A673 (cell line): Measurements from ENCODE around the gene MEGF6. TPM values are rescaled to one million over a fixed set of nuclear protein-coding genes. Genes with fewer than 3 reads are reported as not detected.

ENCODE experiments used
- BruUV-seq: library from RNA; stranded (reverse); fragments of 400-500 nt; replicated peaks from 2 replicates; lab custom pipeline; 2021; lab: Mats Ljungman, UMichigan
- CTCF ChIA-PET: fragments of 300-600 bp; sonication (Branson Sonifier 250); formaldehyde crosslinking; loops from one replicate; lab custom pipeline; 2022; ENCODE audit warnings: antibody characterized with exemption; lab: Charles Lee
- POLR2A ChIA-PET: fragments of 300-600 bp; sonication (Branson Sonifier 250); formaldehyde crosslinking; loops from one replicate; lab custom pipeline; 2022; ENCODE audit warnings: antibody characterized with exemption; ENCODE audit not compliant: low non-redundant PET; lab: Charles Lee
- DNase-seq: peaks from one replicate; pipeline ENCODE4 v3.0.0-alpha.2; 2015; ENCODE audit warnings: low spot score
- H3K27ac ChIP-seq: fragments of 200-600 bp; sonication (generic); 2 replicates; pipeline ENCODE4 v1.5.1; 2016; ENCODE audit warnings: mixed run types, low read depth, mild to moderate bottlenecking, mixed read lengths, antibody characterized with exemption, low read length; ENCODE audit not compliant: poor library complexity, severe bottlenecking
- H3K27me3 ChIP-seq: fragments of 200-600 bp; sonication (generic); replicated peaks from 2 replicates; pipeline ENCODE4 v1.6.1; 2017; ENCODE audit warnings: mixed run types, low read depth, mild to moderate bottlenecking, mixed read lengths, antibody characterized with exemption, low read length; ENCODE audit not compliant: insufficient read depth, poor library complexity
- H3K36me3 ChIP-seq: fragments of 200-600 bp; sonication (generic); 2 replicates; pipeline ENCODE4 v1.6.1; 2016; ENCODE audit warnings: mixed run types, mild to moderate bottlenecking, mixed read lengths, antibody characterized with exemption, low read length; ENCODE audit not compliant: insufficient read depth, poor library complexity, severe bottlenecking
- H3K4me1 ChIP-seq: fragments of 200-600 bp; sonication (generic); 2 replicates; pipeline ENCODE4 v1.6.1; 2017; ENCODE audit warnings: mixed run types, mild to moderate bottlenecking, mixed read lengths, antibody characterized with exemption, low read length; ENCODE audit not compliant: insufficient read depth, poor library complexity, severe bottlenecking
- H3K4me3 ChIP-seq: fragments of 200-600 bp; sonication (generic); 2 replicates; pipeline ENCODE4 v1.5.1; 2016; ENCODE audit warnings: low read depth, mixed run types, mild to moderate bottlenecking, mixed read lengths, low read length; ENCODE audit not compliant: poor library complexity, severe bottlenecking
- H3K9me3 ChIP-seq: fragments of 200-600 bp; sonication (generic); 2 replicates; pipeline ENCODE4 v1.6.1; 2016; ENCODE audit warnings: mixed run types, low read depth, mild to moderate bottlenecking, mixed read lengths, antibody characterized with exemption, low read length; ENCODE audit not compliant: poor library complexity, severe bottlenecking
- CTCF ChIP-seq: fragments of 300-800, 200-600 bp; sonication (generic); conservative IDR thresholded peaks from 2 replicates; pipeline ENCODE4 v1.5.1; 2017; ENCODE audit warnings: low read depth, mild to moderate bottlenecking, antibody characterized with exemption, low read length, moderate library complexity, mixed read lengths
- EZH2 ChIP-seq: fragments of 200-600 bp; sonication (generic); IDR thresholded peaks from 2 replicates; pipeline ENCODE4 v1.6.1; 2017; ENCODE audit warnings: borderline replicate concordance, low read depth, mild to moderate bottlenecking, mixed read lengths, antibody characterized with exemption, low read length; ENCODE audit not compliant: poor library complexity, severe bottlenecking
- intact Hi-C: fragments of 100-400 bp; cut with micrococcal nuclease; formaldehyde crosslinking; loops from one replicate; pipeline ENCODE4 v1.10.0; 2022; ENCODE audit not compliant: unreplicated experiment
- total RNA-seq: library from RNA; stranded (reverse); gene quantifications from 2 replicates; pipeline ENCODE4 v1.2.3, GENCODE V29; 2021

The MEGF6 gene
- total RNA-seq, 1 experiment from 2014 or later = 2.8 TPM

- H3K27ac ChIP-seq = no peak overlapping the region
- H3K9me3 ChIP-seq = no peaks in the 10 kb centered on the region
- no TSS peak for BruUV-seq
- TF ChIP-seq EZH2 (no peak), CTCF (no peak)
- CTCF ChIA-PET = no interaction called here
- no peak for DNase-seq
- H3K4me3 ChIP-seq = no peak overlapping the region
- H3K4me1 ChIP-seq = no peaks in the 10 kb centered on the region
- no peaks in the 10 kb centered on the region for H3K36me3 ChIP-seq
- intact Hi-C loops = no loop called here
- POLR2A ChIA-PET = no interaction called here
- H3K27me3 ChIP-seq = no peaks in the 10 kb centered on the region
Observed at GRCh38 chr1:3553166-3553939, 58.0 kb downstream of the MEGF6 start.

GRCh38 chr1:3552751-3553150 lies 58.6 kb downstream of the MEGF6 start:
- BruUV-seq = no TSS peak
- no peaks in the 10 kb centered on the region for H3K27me3 ChIP-seq
- H3K4me3 ChIP-seq = no peak overlapping the region
- TF ChIP-seq CTCF (no peak), EZH2 (no peak)
- no peak for DNase-seq
- no peaks in the 10 kb centered on the region for H3K9me3 ChIP-seq
- intact Hi-C loops = no loop called here
- H3K36me3 ChIP-seq = no peaks in the 10 kb centered on the region
- POLR2A ChIA-PET = no interaction called here
- H3K4me1 ChIP-seq = no peaks in the 10 kb centered on the region
- no peak overlapping the region for H3K27ac ChIP-seq
- CTCF ChIA-PET = no interaction called here

GRCh38 chr1:3552176-3552575 lies 59.1 kb downstream of the MEGF6 start:
- no peaks in the 10 kb centered on the region for H3K36me3 ChIP-seq
- no peak for TF ChIP-seq CTCF
- no peak for TF ChIP-seq EZH2
- ChIA-PET POLR2A (no interaction called here), CTCF (no interaction called here)
- H3K27ac ChIP-seq = no peak overlapping the region
- no peaks in the 10 kb centered on the region for H3K4me1 ChIP-seq
- intact Hi-C loops = no loop called here
- BruUV-seq = no TSS peak
- no peak for DNase-seq
- no peak overlapping the region for H3K4me3 ChIP-seq
- no peaks in the 10 kb centered on the region for H3K27me3 ChIP-seq
- no peaks in the 10 kb centered on the region for H3K9me3 ChIP-seq
